H1 (cell line): ENCODE measurements around the gene CPNE4. TPM values are rescaled to one million over a fixed set of nuclear protein-coding genes. Genes with fewer than 3 reads are reported as not detected.

Experiments used
- CTCF ChIA-PET: fragments of 300-600 bp; sonication (Branson Sonifier 250); formaldehyde crosslinking; loops from one replicate; lab custom pipeline; 2021; ENCODE audit not compliant: partially characterized antibody; lab: Charles Lee
- POLR2A ChIA-PET: fragments of 300-600 bp; sonication (Branson Sonifier 250); formaldehyde crosslinking; loops from one replicate; lab custom pipeline; 2021; ENCODE audit warnings: inconsistent platforms; ENCODE audit not compliant: partially characterized antibody; lab: Charles Lee
- DNase-seq, 2 experiments: peaks; one replicate each; pipeline versions ENCODE4 v3.0.0 to v3.0.0-alpha.2; 2010 to 2022; ENCODE audit warnings: low spot score in 2 of 2, low read depth in 1 of 2, mixed read lengths in 1 of 2
- FAIRE-seq: peaks from 2 replicates; lab custom pipeline; 2011; peaks lifted over from hg19 to GRCh38; lab: Jason Lieb, UNC
- H2AFZ ChIP-seq: 2 replicates; pipeline ENCODE4 v1.8.1; 2012; ENCODE audit warnings: low read length, inconsistent platforms
- H2AK5ac ChIP-seq: 2 replicates; pipeline ENCODE4 v1.6.1; 2013; ENCODE audit warnings: low read depth, low read length
- H2BK120ac ChIP-seq: replicated peaks from 2 replicates; pipeline ENCODE3; 2013; ENCODE audit warnings: low read depth, low read length, inconsistent platforms
- H2BK12ac ChIP-seq: 2 replicates; pipeline ENCODE4 v1.6.1; 2013; ENCODE audit warnings: low read depth, low read length
- H2BK15ac ChIP-seq: 2 replicates; pipeline ENCODE4 v1.6.1; 2013; ENCODE audit warnings: low read length
- H2BK20ac ChIP-seq: 2 replicates; pipeline ENCODE4 v1.6.1; 2013; ENCODE audit warnings: low read length
- H2BK5ac ChIP-seq: 2 replicates; pipeline ENCODE4 v1.6.1; 2013; ENCODE audit warnings: low read depth, low read length
- H3K14ac ChIP-seq: 2 replicates; pipeline ENCODE4 v1.6.1; 2013; ENCODE audit warnings: inconsistent platforms; ENCODE audit not compliant: insufficient read length
- H3K18ac ChIP-seq: 2 replicates; pipeline ENCODE4 v1.6.1; 2013; ENCODE audit warnings: low read length; ENCODE audit errors: extremely low read depth
- H3K23ac ChIP-seq: 2 replicates; pipeline ENCODE4 v1.6.1; 2013; ENCODE audit warnings: inconsistent platforms; ENCODE audit not compliant: insufficient read length
- H3K23me2 ChIP-seq: 2 replicates; pipeline ENCODE4 v1.6.1; 2013; ENCODE audit warnings: low read depth, low read length
- H3K27ac ChIP-seq: 2 replicates; pipeline ENCODE4 v1.6.1; 2011; ENCODE audit warnings: low read depth, low read length, inconsistent platforms
- H3K27me3 ChIP-seq, 4 experiments: replicated peaks in 1 of 4; 1 replicate in 1 of 4; 2 replicates in 3 of 4; pipeline versions ENCODE4 v1.6.1 to v1.8.1; 2011 to 2013; ENCODE audit warnings: low read length in 3 of 4, mild to moderate bottlenecking in 3 of 4, inconsistent platforms in 2 of 4, mixed read lengths in 2 of 4, moderate library complexity in 1 of 4; ENCODE audit not compliant: control insufficient read depth in 3 of 4, insufficient read depth in 3 of 4; ENCODE audit errors: extremely low read depth in 1 of 4
- H3K36me3 ChIP-seq, 4 experiments: 2 replicates each; pipeline versions ENCODE4 v1.6.1 to v1.8.1; 2011 to 2013; ENCODE audit warnings: mild to moderate bottlenecking in 4 of 4, low read length in 3 of 4, moderate library complexity in 2 of 4, control low read depth in 1 of 4, inconsistent platforms in 1 of 4; ENCODE audit not compliant: insufficient read depth in 4 of 4, control insufficient read depth in 2 of 4
- H3K4ac ChIP-seq: replicated peaks from 2 replicates; pipeline ENCODE3; 2013; ENCODE audit warnings: low read length, low read depth, mixed read lengths, inconsistent platforms; ENCODE audit not compliant: insufficient read length
- H3K4me1 ChIP-seq, 4 experiments: replicated peaks in 1 of 4; 1 replicate in 1 of 4; 2 replicates in 3 of 4; pipeline versions ENCODE4 v1.6.1 to v1.8.1; 2011 to 2013; ENCODE audit warnings: low read length in 3 of 4, inconsistent platforms in 2 of 4, mixed read lengths in 1 of 4; ENCODE audit not compliant: insufficient read depth in 4 of 4, control insufficient read depth in 3 of 4
- H3K4me2 ChIP-seq, 2 experiments: 2 replicates each; pipeline versions ENCODE4 v1.6.1 to v1.8.1; 2011 to 2013; ENCODE audit warnings: low read depth in 2 of 2, low read length in 2 of 2, control low read depth in 1 of 2, inconsistent platforms in 1 of 2, mild to moderate bottlenecking in 1 of 2; ENCODE audit not compliant: insufficient read depth in 1 of 2
- H3K4me3 ChIP-seq, 4 experiments: fragments of 200-600, 300-600 bp in 1 of 4; sonication (generic), shearing (Covaris generic), sonication (Bioruptor Twin) in 1 of 4; 2 replicates each; pipeline versions ENCODE4 v1.5.1 to v1.8.1; 2011 to 2016; ENCODE audit warnings: low read length in 4 of 4, low read depth in 3 of 4, control low read depth in 2 of 4, inconsistent platforms in 2 of 4, mild to moderate bottlenecking in 2 of 4, mixed read lengths in 1 of 4, moderate library complexity in 1 of 4; ENCODE audit not compliant: insufficient read depth in 2 of 4; ENCODE audit errors: extremely low read depth in 1 of 4
- H3K56ac ChIP-seq: replicated peaks from 2 replicates; pipeline ENCODE3; 2013; ENCODE audit warnings: low read depth, mild to moderate bottlenecking, mixed read lengths, low read length, inconsistent platforms; ENCODE audit not compliant: insufficient read length
- H3K79me1 ChIP-seq: 2 replicates; pipeline ENCODE4 v1.6.1; 2013; ENCODE audit warnings: low read depth, low read length, control low read depth
- H3K79me2 ChIP-seq, 2 experiments: 2 replicates each; pipeline versions ENCODE4 v1.6.1 to v1.8.1; 2012 to 2013; ENCODE audit warnings: low read length in 2 of 2, mild to moderate bottlenecking in 2 of 2, inconsistent platforms in 1 of 2; ENCODE audit not compliant: insufficient read depth in 2 of 2, control insufficient read depth in 1 of 2
- H3K9ac ChIP-seq, 4 experiments: replicated peaks in 1 of 4; 1 replicate in 1 of 4; 2 replicates in 3 of 4; pipeline versions ENCODE4 v1.6.1 to v1.8.1; 2011 to 2013; ENCODE audit warnings: low read depth in 3 of 4, low read length in 3 of 4, control low read depth in 2 of 4, mild to moderate bottlenecking in 2 of 4, moderate library complexity in 2 of 4, inconsistent platforms in 1 of 4; ENCODE audit errors: extremely low read depth in 1 of 4
- H3K9me3 ChIP-seq, 2 experiments: 2 replicates each; pipeline versions ENCODE4 v1.6.1 to v1.8.1; 2012 to 2013; ENCODE audit warnings: mild to moderate bottlenecking in 2 of 2, moderate library complexity in 2 of 2, control low read depth in 1 of 2, inconsistent platforms in 1 of 2, low read depth in 1 of 2, low read length in 1 of 2, mixed read lengths in 1 of 2; ENCODE audit not compliant: insufficient read depth in 2 of 2
- H4K20me1 ChIP-seq, 2 experiments: replicated peaks in 1 of 2; 2 replicates each; pipeline versions ENCODE3 to v1.8.1; 2011 to 2013; ENCODE audit warnings: inconsistent platforms in 2 of 2, low read length in 2 of 2, mild to moderate bottlenecking in 1 of 2; ENCODE audit not compliant: insufficient read depth in 2 of 2, control insufficient read depth in 1 of 2
- H4K5ac ChIP-seq: 2 replicates; pipeline ENCODE4 v1.6.1; 2013; ENCODE audit warnings: low read length, low read depth, mixed read lengths, inconsistent platforms; ENCODE audit not compliant: insufficient read length
- H4K8ac ChIP-seq: 2 replicates; pipeline ENCODE4 v1.8.0; 2013; ENCODE audit warnings: mild to moderate bottlenecking, moderate library complexity, low read length, inconsistent platforms; ENCODE audit not compliant: insufficient read depth; ENCODE audit errors: extremely low read depth
- H4K91ac ChIP-seq: replicated peaks from 2 replicates; pipeline ENCODE3; 2013; ENCODE audit warnings: low read length, mixed read lengths, inconsistent platforms; ENCODE audit not compliant: insufficient read length
- BACH1 ChIP-seq: IDR thresholded peaks from 2 replicates; pipeline ENCODE4 v1.6.1; 2012; ENCODE audit warnings: low read length, improper control_type of control experiment
- FOSL1 ChIP-seq: IDR thresholded peaks from 2 replicates; pipeline ENCODE4 v1.6.1; 2011; ENCODE audit warnings: mild to moderate bottlenecking, low read depth, low read length, moderate library complexity; ENCODE audit not compliant: insufficient read depth
- GABPA ChIP-seq: IDR thresholded peaks from 2 replicates; pipeline ENCODE4 v1.6.1; 2011; ENCODE audit warnings: mild to moderate bottlenecking, low read length, moderate library complexity, borderline replicate concordance; ENCODE audit not compliant: insufficient read depth
- HDAC2 ChIP-seq, 2 experiments: fragments of 300-600 bp in 1 of 2; sonication (generic) in 1 of 2; IDR thresholded peaks; 2 replicates each; pipeline ENCODE4 v1.6.1; 2011 to 2012; ENCODE audit warnings: low read depth in 2 of 2, low read length in 2 of 2, mild to moderate bottlenecking in 2 of 2, moderate library complexity in 2 of 2, borderline replicate concordance in 1 of 2, inconsistent platforms in 1 of 2
- NANOG ChIP-seq: IDR thresholded peaks from 2 replicates; pipeline ENCODE4 v1.6.1; 2011; ENCODE audit warnings: low read length, low read depth, mild to moderate bottlenecking, inconsistent platforms; ENCODE audit not compliant: insufficient read depth, poor library complexity, severe bottlenecking
- RBBP5 ChIP-seq: IDR thresholded peaks from 2 replicates; pipeline ENCODE4 v1.7.1; 2012; ENCODE audit warnings: low read depth, mild to moderate bottlenecking, inconsistent platforms, low read length, moderate library complexity, borderline replicate concordance
- SP1 ChIP-seq: IDR thresholded peaks from 2 replicates; pipeline ENCODE4 v1.6.1; 2011; ENCODE audit warnings: low read depth, low read length
- TAF1 ChIP-seq: IDR thresholded peaks from 2 replicates; pipeline ENCODE4 v1.6.1; 2011; ENCODE audit warnings: mild to moderate bottlenecking, low read depth, low read length
- WGBS, 2 experiments: shearing (Covaris generic) in 1 of 2; methylation state at CpG; one replicate each; pipeline versions ENCODE4 v1.1.6 to v1.1.7; 2013 to 2015; ENCODE audit warnings: low lambda C conversion rate in 2 of 2, mixed read lengths in 2 of 2, inconsistent platforms in 1 of 2, low coverage in 1 of 2, missing lambda C conversion rate in 1 of 2; ENCODE audit not compliant: insufficient replicate concordance in 2 of 2, insufficient coverage in 1 of 2, insufficient read length in 1 of 2; ENCODE audit errors: extremely low coverage in 1 of 2, missing lambda C conversion rate in 1 of 2; 5-methylcytosine and 5-hydroxymethylcytosine counted together
- polyA plus RNA-seq, 7 experiments: library from polyadenylated mRNA; depleted of rRNA in 3 of 7; stranded (reverse) in 5 of 7; unstranded in 2 of 7; fragments of >200 nt in 5 of 7; fragments of 200-250 nt in 2 of 7; gene quantifications; 1 replicate in 5 of 7; 2 replicates in 1 of 7; 4 replicates in 1 of 7; pipeline versions ENCODE4 v1.2.1 to v1.2.3, GENCODE V29; 2011 to 2013; ENCODE audit warnings: missing spikeins in 2 of 7, mixed read lengths in 2 of 7
- total RNA-seq: library from RNA; stranded (reverse); fragmentation: NEBNext Ultra II Directional; extraction: Animal tissue kit (Norgen Biotek cat#: 25700); gene quantifications from 2 replicates; pipeline ENCODE4 v1.2.1, GENCODE V29; 2021

The CPNE4 gene
- total and polyA plus RNA-seq, 2 of the 8 experiments (the other 6 are each of a cell fraction or from before 2014, with no cell fraction given): 0.82 to 3.8 TPM

- H2AK5ac ChIP-seq: no peak overlapping the region
- H3K79me1 ChIP-seq: no peaks in the 10 kb centered on the region
- DNase-seq: no peak
- ChIA-PET POLR2A (interaction anchor here (0.6 kb wide), 1 partner anchor 220 kb away, joined by 3 read pairs; no protein-coding TSS in a partner anchor), CTCF (interaction anchor here (1.2 to 1.6 kb wide), 2 partner anchors 14 to 34 kb away, joined by 3 to 9 read pairs; no protein-coding TSS in a partner anchor)
- 40% methylated on average over 2 of the region's 2 CpGs; no CpG with 5 or more reads in 1 of the 2 experiments for WGBS, 2 experiments
- no peaks in the 10 kb centered on the region for H3K27me3 ChIP-seq
- H3K9me3 ChIP-seq: no peaks in the 10 kb centered on the region
- no peak overlapping the region for H3K27ac ChIP-seq
- no peak overlapping the region for H2BK120ac ChIP-seq
- H3K14ac ChIP-seq: no peak overlapping the region
- H3K4me1 ChIP-seq: peaks cover 0 to 5% (median 3%) of the 10 kb centered on the region in 4 experiments; a peak in 3 of 7 replicates
- no peak overlapping the region for H3K4ac ChIP-seq
- no peak overlapping the region for H4K5ac ChIP-seq
- H4K8ac ChIP-seq: no peak overlapping the region
- no peak overlapping the region for H3K4me3 ChIP-seq
- H3K23me2 ChIP-seq: 0 out of 2 replicates have a peak, but pooled peaks cover under 1% of the 10 kb centered on the region
- no peak overlapping the region for H3K18ac ChIP-seq
- FAIRE-seq: no peak
- no peaks in the 10 kb centered on the region for H3K79me2 ChIP-seq
- H3K23ac ChIP-seq: no peak overlapping the region
- no peak overlapping the region for H4K91ac ChIP-seq
- H4K20me1 ChIP-seq: no peaks in the 10 kb centered on the region
- no peak overlapping the region for H2BK12ac ChIP-seq
- H3K9ac ChIP-seq: no peak overlapping the region; a peak in 1 of 7 replicates
- H2AFZ ChIP-seq: no peak overlapping the region
- no peaks in the 10 kb centered on the region for H3K36me3 ChIP-seq
- H3K4me2 ChIP-seq: peak overlapping the region; percentile 29 to 36; a peak in 1 of 4 replicates
- H2BK15ac ChIP-seq: no peak overlapping the region
- TF ChIP-seq NANOG (no peak), GABPA (no peak), TAF1 (no peak), BACH1 (no peak), RBBP5 (no peak), SP1 (no peak), FOSL1 (no peak), HDAC2 (IDR thresholded peaks at IDR 0.05; ENCODE audit: borderline replicate concordance in 1 of 2, low read depth in 2 of 2, low read length in 2 of 2) (no peak)
- no peak overlapping the region for H2BK5ac ChIP-seq
- no peak overlapping the region for H2BK20ac ChIP-seq
- H3K56ac ChIP-seq: no peak overlapping the region
Observed at GRCh38 chr3:131535596-131535995, 499.2 kb downstream of the CPNE4 start.
